Neural crest cell (in vitro differentiated cells): ENCODE data around the gene PAK1IP1. TPM values are rescaled to one million over a fixed set of nuclear protein-coding genes. Genes with fewer than 3 reads are reported as not detected.
"Not testable (repeated sequence)": the region's sequence is repeated elsewhere in the genome, so short reads cannot be mapped to it uniquely, and the experiment has no call there.

ENCODE experiments used
- DNase-seq: peaks from one replicate; pipeline ENCODE4 v3.0.0; 2021; ENCODE audit warnings: low read depth, mixed read lengths, low spot score
- H3K27ac Mint-ChIP-seq: one replicate; pipeline ENCODE4 v1.8.0; 2021; ENCODE audit warnings: mild to moderate bottlenecking, mixed read lengths; ENCODE audit not compliant: unreplicated experiment
- H3K27me3 Mint-ChIP-seq: 2 replicates; pipeline ENCODE4 v1.8.0; 2021; ENCODE audit warnings: low read depth, mild to moderate bottlenecking, mixed read lengths
- H3K36me3 Mint-ChIP-seq: 2 replicates; pipeline ENCODE4 v1.8.0; 2021; ENCODE audit warnings: low read depth, mild to moderate bottlenecking, mixed read lengths
- H3K4me1 Mint-ChIP-seq: 2 replicates; pipeline ENCODE4 v1.8.0; 2021; ENCODE audit warnings: mixed read lengths
- H3K4me3 Mint-ChIP-seq: one replicate; pipeline ENCODE4 v1.8.0; 2021; ENCODE audit warnings: mild to moderate bottlenecking, mixed read lengths
- H3K9me3 Mint-ChIP-seq: 2 replicates; pipeline ENCODE4 v1.8.0; 2021; ENCODE audit warnings: mixed read lengths
- total RNA-seq: library from RNA; stranded (reverse); gene quantifications from 2 replicates; pipeline ENCODE4 v1.2.1, GENCODE V29; 2021
- TF ChIP-seq, protein P1 (sequence below): fragments of 200-600 bp; sonication (generic); conservative IDR thresholded peaks from 2 replicates; pipeline ENCODE4 v1.5.0; 2021; ENCODE audit warnings: antibody characterized with exemption, mild to moderate bottlenecking

Gene PAK1IP1
- total RNA-seq, 1 donor from 2014 or later = 21.6 TPM

DNA sequence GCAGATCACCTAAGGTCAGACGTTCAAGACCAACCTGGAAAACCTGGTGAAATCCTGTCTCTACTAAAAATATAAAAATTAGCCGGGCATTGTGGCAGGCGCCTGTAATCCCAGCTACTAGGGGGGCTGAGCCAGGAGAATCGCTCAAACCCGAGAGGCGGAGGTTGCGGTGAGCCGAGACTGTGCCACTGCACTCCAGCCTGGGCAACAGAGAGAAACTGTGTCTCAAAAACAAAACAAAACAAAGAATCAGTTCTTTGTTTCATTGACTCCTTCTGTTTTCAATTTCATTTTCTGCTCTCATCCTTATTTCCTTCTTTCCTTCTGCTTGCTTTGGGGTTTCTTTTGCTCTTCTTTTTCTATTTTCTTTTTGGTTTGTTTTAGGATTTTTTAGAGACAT is 19.2 kb downstream of the PAK1IP1 start:
- H3K27me3 Mint-ChIP-seq = no peaks in the 10 kb centered on the region
- H3K27ac Mint-ChIP-seq = peak overlapping the region; percentile 76
- H3K4me1 Mint-ChIP-seq = no peaks in the 10 kb centered on the region
- no peak overlapping the region for H3K4me3 Mint-ChIP-seq
- peaks cover 3% of the 10 kb centered on the region for H3K36me3 Mint-ChIP-seq
- no peaks in the 10 kb centered on the region for H3K9me3 Mint-ChIP-seq
- TF ChIP-seq, protein P1, sequence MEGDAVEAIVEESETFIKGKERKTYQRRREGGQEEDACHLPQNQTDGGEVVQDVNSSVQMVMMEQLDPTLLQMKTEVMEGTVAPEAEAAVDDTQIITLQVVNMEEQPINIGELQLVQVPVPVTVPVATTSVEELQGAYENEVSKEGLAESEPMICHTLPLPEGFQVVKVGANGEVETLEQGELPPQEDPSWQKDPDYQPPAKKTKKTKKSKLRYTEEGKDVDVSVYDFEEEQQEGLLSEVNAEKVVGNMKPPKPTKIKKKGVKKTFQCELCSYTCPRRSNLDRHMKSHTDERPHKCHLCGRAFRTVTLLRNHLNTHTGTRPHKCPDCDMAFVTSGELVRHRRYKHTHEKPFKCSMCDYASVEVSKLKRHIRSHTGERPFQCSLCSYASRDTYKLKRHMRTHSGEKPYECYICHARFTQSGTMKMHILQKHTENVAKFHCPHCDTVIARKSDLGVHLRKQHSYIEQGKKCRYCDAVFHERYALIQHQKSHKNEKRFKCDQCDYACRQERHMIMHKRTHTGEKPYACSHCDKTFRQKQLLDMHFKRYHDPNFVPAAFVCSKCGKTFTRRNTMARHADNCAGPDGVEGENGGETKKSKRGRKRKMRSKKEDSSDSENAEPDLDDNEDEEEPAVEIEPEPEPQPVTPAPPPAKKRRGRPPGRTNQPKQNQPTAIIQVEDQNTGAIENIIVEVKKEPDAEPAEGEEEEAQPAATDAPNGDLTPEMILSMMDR = no peak
- no peak for DNase-seq

DNA sequence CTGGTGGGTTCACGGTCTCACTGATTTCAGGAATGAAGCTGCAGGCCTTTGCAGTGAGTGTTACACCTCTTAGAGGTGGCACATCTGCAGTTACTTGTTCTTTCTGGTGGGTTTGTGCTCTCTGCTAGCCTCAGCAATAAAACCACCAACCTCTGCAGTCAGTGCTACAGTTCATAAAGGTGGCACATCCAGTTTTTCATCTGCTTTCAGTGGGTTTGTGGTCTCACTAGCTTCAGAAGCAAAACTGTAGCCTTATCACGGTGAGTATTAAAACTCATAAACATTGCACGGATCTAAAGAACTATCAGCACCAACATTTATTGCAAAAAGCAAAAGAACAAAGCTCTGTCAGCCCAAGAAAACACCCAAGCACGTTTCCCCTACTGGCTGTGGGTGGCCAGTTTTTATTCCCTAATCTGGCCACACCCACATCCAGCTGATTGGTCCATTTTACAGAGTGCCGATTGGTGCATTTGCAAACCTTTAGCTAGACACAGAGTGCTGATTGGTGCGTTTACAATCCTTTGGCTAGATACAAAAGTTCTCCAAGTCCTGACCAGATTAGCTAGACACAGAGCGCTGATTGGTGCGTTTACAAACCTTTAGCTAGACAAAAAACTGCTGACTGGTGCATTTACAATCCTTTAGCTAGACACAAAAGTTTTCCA is 24.7 kb downstream of the PAK1IP1 start:
- no peak overlapping the region for H3K27ac Mint-ChIP-seq
- TF ChIP-seq, protein P1 = no peak
- H3K36me3 Mint-ChIP-seq = peaks cover 3% of the 10 kb centered on the region

DNA sequence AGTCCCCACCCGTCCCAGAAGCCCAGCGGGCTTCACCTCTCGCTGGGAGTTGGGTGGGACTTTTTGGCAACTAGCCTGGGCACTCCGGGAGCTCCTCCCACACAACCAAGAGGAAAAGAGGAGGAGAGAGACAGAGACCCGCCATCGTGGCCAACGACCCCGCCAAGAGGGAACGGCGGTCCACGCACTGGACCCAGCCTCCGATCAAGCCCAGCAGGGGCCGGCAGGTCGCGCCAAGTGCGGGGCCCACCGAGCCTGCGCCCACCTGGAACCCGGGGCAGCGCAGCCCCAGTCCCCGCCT is 25.1 kb downstream of the PAK1IP1 start:
- H3K27me3 Mint-ChIP-seq = no peaks in the 10 kb centered on the region
- DNase-seq = no peak
- no peak overlapping the region for H3K4me3 Mint-ChIP-seq
- H3K36me3 Mint-ChIP-seq = peaks cover 3% of the 10 kb centered on the region
- no peak overlapping the region for H3K27ac Mint-ChIP-seq
- TF ChIP-seq, protein P1 = no peak
- H3K4me1 Mint-ChIP-seq = peaks cover 29% of the 10 kb centered on the region
- H3K9me3 Mint-ChIP-seq = peaks cover 2% of the 10 kb centered on the region

More for the DNA sequence above, 24.7 kb downstream of the PAK1IP1 start:
- Mint-ChIP-seq H3K9me3 (peaks cover 2% of the 10 kb centered on the region), H3K4me3 (no peak overlapping the region), H3K27me3 (no peaks in the 10 kb centered on the region), H3K4me1 (peaks cover 25% of the 10 kb centered on the region)
- DNase-seq = no peak

DNA sequence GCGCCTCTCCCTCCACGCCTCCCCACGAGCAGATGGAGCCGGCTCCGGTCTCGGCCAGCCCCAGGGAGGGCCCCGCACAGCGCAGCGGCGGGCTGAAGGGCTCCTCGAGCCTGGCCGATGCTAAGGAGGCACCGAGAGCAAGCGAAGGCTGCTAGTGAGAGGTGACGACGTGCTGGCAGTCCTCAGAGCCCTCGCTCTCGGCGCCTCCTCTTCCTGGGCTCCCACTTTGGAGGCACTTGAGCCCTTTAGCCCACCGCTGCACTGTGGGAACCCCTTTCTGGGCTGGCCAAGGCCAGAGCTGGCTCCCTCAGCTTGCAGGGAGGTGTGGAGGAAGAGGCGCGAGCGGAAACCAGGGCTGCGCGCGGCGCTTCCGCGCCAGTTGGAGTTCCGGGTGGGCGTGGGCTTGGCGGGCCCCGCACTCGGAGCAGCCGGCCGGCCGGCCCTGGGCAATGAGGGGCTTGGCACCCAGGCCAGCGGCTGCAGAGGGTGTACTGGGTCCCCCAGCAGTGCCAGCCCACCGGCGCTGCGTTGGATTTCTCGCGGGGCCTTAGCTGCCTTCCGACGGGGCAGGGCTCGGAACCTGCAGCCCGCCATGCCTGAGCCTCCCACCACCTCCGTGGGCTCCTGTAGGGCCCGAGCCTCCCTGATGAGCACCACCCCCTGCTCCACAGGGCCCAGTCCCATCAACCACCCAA is 25.6 kb downstream of the PAK1IP1 start:
- Mint-ChIP-seq H3K27ac (no peak overlapping the region), H3K4me3 (no peak overlapping the region), H3K4me1 (peaks cover 34% of the 10 kb centered on the region), H3K9me3 (peaks cover 2% of the 10 kb centered on the region), H3K36me3 (peaks cover 3% of the 10 kb centered on the region), H3K27me3 (no peaks in the 10 kb centered on the region)
- no peak for DNase-seq
- TF ChIP-seq, protein P1 = no peak

DNA sequence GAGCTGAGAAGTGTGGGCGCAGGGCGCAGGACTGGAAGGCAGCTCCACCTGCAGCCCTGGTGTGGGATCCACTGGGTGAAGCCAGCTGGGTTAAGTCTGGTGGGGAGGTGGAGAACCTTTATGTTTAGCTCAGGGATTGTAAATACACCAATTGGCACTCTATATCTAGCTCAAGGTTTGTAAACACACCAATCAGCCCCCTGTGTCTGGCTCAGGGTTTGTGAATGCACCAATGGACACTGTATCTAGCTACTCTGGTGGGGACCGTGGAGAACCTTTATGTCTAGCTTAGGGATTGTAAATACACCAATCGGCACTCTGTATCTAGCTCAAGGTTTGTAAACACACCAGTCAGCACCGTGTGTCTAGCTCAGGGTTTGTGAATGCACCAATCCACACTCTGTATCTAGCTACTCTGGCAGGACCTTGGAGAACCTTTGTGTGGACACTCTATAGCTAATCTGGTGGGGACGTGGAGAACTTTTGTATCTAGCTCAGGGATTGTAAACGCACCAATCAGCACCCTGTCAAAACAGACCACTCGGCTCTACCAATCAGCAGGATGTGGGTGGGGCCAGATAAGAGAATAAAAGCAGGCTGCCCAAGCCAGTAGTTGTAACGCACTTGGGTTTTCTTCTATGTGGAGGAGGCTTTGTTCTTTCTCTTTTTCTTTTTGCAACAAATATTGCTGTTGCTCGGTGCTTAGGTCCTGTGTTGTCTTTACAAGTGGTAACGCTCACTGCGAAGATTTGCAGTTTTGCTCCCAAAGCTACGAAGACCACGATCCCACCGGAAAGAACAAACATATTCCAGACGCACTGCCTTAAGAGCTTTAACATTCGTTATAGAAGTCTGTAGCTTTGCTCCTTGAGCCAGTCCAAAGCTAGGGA is 26.4 kb downstream of the PAK1IP1 start:
- not testable (repeated sequence) for DNase-seq, H3K9me3 Mint-ChIP-seq, H3K27me3 Mint-ChIP-seq, H3K36me3 Mint-ChIP-seq
- peak overlapping the region; percentile 68 for H3K27ac Mint-ChIP-seq
- peak overlapping the region; percentile 98 for H3K4me3 Mint-ChIP-seq
- peaks cover 38% of the 10 kb centered on the region for H3K4me1 Mint-ChIP-seq
